HG02798 (cell line): ENCODE results near the gene CD52.
"Not testable (repeated sequence)": the region's sequence is repeated elsewhere in the genome, so short reads cannot be mapped to it uniquely, and the experiment has no call there.

ENCODE experiments used
- ATAC-seq: cut with Tn5 transposase; IDR thresholded peaks from one replicate; pipeline ENCODE4 v1.9.1; 2021; ENCODE audit warnings: mild to moderate bottlenecking; ENCODE audit not compliant: unreplicated experiment, poor library complexity

Gene CD52

GRCh38 chr1:26327956-26328362, 10.2 kb downstream of the CD52 start:
- ATAC-seq = no peak

DNA sequence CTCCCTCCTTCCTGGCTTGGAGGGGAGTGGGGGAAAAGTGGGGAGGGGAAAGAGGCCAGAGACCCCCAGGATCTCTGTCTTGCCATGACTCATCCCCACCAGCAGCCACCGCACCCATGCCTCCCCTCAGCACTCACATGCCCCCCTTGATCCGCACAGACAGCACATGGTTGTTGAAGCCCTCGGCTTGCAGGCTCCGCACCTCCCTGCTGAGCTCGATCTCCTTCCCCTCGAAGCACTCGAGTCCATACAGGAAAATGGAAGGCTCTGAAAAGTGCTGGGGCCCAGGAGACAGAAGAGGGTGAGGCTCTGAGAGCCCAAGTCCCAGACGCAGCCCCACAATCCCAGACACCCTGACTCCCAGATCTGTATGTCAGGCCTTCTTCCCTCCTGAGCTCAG, 10.8 kb downstream of the CD52 start:
- no peak for ATAC-seq

DNA sequence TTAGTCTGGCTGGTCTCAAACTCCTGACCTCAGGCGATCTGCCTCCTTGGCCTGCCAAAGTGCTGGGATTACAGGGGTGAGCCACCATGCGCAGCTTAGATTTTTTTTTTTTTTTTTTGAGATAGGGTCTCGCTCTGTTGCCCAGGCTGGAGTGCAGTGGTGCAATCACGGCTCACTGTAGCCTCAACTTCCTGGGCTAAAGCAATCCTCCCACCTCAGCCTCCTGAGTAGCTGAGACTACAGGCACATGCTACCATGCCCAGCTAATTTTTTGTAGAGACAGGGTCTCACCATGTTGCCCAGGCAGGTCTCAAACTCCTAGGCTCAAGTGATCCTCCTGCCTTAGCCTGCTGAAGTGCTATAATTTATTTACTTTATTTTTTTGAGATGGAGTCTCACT, 11.6 kb downstream of the CD52 start:
- ATAC-seq = not testable (repeated sequence)

DNA sequence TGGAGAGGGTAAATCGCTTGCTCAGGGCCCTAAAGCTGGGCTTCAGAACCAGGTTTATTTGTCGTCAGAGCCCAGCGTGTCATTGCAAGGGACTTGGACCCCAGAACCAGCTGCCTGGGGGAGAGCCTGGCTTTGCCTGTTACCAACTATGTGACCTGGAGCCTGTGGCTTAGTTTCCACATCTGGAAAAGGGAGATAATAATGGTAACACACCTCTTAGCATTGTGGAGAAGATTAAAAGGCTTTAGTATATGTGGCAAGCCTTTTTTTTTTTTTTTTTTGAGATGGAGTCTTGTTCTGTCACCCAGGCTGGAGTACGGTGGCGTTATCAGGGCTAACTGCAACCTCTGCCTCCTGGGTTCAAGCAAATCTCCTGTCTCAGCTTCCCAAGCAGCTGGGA, 12.5 kb downstream of the CD52 start:
- ATAC-seq = no peak

DNA sequence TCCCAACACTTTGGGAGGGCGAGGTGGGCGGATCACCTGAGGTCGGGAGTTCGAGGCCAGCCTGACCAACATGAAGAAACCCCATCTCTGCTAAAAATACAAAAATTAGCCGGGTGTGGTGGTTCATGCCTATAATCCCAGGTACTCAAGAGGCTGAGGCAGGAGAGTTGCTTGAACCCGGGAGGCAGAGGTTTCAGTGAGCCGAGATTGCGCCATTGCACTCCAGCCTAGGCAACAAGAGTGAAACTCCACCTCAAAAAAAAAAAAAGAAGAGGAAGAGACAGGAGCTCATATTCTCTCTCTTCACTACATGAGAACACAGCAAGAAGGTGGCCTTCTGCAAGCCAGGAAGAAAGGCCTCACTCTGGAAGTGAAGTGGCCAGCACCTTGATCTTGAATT, 15.6 kb downstream of the CD52 start:
- ATAC-seq = not testable (repeated sequence)

GRCh38 chr1:26335774-26336476, 18.2 kb downstream of the CD52 start:
- ATAC-seq = no peak

- ATAC-seq = peak; percentile 70
Measured at GRCh38 chr1:26336477-26337205, 18.9 kb downstream of the CD52 start.

- ATAC-seq = no peak
Measured at GRCh38 chr1:26337206-26337535, 19.4 kb downstream of the CD52 start.

DNA sequence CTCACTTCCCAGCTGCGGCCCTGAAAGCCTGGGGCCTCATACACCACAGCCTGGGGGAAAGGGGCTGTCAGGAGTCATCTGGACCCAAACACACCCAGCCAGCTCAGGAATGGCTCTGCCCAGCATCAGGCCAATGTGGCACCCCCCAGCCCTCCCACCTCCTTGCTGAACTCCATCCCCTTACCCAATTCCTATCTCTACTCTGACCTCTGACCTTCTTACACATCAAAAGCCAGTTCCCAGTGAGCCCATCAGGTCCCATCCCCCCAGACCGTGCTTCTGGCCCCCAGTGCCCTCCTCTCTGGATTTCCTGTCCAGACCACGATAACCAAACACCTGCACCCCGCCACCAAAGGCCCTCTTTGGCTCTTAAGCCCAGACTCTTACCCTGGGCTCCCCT, 19.9 kb downstream of the CD52 start:
- ATAC-seq = no peak

GRCh38 chr1:26338670-26339069, 20.9 kb downstream of the CD52 start:
- ATAC-seq = no peak

GRCh38 chr1:26340047-26340481, 22.3 kb downstream of the CD52 start:
- ATAC-seq = no peak

GRCh38 chr1:26344147-26344920, 26.6 kb downstream of the CD52 start:
- ATAC-seq = no peak

DNA sequence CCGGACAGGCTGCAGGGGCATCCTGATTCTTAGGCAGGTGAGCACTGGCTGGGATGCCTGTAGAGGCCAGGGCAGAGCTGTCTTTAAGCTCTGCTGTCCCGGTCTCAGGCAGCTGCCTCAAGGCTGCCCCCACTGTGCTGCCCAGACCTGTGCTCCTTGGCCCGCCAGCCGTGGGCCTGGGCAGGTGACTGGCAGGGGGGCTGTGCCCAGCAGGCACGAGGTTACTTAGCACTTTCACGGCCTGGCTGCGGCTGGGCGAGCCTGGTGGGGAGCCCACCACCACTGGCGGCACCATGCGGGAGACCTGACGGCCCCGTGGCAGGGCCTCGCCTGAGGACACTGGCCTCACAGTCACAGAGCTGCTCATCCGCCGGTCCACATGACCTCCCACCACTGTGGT, 28.0 kb downstream of the CD52 start:
- no peak for ATAC-seq

DNA sequence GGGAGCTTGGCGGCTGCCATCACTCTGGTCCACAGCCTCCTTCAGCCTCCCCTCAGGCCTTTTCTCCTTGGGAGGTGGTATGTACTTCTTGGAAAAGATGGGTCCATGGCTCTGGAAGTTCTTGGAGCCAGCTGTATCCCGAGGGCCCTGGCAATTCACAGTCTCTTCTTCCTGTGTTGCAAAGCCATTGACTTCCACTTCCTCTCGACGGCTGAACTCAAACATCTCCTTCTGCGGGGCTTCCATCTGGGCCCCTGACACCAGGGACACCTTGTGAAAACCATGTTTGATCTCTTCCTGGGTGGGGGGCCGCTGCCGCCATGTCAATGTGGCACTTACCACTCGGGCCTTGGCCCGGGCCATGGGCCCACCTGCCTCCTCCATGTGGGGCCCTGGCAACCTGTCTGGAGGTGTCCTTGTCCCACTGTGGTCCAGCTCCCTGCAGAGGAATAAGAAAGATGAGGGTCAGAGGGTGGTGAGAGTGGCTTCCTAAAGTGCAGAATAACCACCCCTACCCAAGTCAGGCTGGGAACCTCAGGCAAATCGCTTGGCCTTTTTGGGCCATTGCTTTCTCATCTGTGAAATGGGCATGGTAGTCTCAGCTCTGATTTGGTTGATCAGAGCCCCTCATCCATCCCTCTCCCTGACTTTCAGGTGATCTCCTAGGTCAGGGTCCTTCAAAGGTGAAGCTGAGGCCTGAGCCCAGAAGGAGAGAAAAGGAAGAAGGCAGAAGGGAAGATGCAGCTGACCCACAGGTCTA, 28.7 kb downstream of the CD52 start:
- no peak for ATAC-seq

DNA sequence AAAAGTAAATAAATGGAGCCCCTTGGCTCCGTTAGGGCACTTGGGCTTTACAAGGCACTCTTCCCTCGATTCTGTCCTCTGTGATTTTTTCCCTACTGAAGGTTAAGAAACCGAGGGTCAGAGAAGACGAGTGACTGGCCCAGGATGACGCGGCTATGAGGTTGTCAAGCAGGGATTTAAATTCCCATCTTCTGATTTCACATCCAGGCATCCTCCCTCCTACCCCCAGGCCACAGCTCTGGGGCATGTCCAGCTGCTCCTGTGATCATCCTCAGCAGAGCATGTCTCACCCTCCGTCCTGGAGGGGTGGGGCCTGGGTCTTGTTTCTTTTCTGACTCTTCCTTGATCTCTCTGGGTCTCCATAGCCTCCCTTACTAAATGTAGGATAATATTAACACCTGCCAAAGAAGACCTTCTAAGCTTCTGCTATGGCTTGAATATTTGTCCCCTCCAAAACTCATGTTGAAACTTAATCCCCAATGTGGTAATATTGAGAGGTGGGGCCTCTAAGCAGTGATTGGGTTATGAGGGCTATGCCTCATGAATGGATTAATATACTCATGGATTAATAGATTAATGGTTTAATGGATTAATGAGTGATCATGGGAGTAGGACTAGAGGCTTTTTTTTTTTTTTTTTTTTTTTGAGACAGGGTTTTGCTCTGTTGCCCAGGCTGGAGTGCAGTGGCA, 31.6 kb downstream of the CD52 start:
- no peak for ATAC-seq

DNA sequence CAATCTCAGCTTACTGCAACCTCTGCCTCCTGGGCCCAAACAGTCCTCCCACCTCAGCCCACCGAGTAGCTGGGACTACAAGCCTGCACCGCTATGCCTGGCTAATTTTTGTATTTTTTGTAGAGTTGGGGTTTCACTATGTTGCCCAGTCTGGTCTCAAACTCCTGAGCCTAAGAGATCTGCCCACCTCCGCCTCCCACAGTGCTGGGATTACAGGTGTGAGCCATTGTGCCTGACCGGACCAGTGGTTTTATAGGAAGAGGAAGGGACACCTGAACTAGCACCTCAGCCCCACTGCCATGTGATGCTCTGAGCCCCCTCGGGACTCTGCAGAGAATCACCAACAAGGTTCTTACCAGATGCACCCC, 32.1 kb downstream of the CD52 start:
- ATAC-seq = no peak

GRCh38 chr1:26350343-26350700, 32.6 kb downstream of the CD52 start:
- no peak for ATAC-seq

GRCh38 chr1:26350701-26351589, 33.2 kb downstream of the CD52 start:
- ATAC-seq = no peak
